Activated CD8-positive, alpha-beta memory T cell treated with anti-CD3 and anti-CD28 coated beads, Interleukin-2, amount 50 U/mL, for 1 hour (primary cell): ENCODE data around the gene SPOP.

Source experiments
- DNase-seq: peaks from one replicate; pipeline ENCODE4 v3.0.0-alpha.2; 2020; ENCODE audit errors: extremely low read depth

The SPOP gene

DNA sequence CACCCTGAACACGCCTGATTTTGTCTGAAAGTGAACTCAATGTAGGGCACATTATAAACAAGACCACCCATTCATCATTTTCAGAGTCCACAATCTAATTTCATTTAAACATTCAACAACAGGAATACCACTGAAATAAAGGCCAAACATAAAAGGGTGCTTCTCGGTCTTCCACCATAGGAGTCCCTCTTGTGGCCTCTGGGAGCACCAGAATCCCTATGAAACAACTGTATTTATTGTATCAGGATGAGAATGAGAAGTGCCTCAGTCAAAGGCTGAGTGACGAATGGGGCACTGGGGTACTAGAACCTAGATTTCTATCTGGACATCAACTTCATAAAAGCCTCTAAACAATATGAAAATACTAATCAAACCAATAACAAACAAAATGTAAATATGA is 61.8 kb downstream of the SPOP start:
- no peak for DNase-seq

DNA sequence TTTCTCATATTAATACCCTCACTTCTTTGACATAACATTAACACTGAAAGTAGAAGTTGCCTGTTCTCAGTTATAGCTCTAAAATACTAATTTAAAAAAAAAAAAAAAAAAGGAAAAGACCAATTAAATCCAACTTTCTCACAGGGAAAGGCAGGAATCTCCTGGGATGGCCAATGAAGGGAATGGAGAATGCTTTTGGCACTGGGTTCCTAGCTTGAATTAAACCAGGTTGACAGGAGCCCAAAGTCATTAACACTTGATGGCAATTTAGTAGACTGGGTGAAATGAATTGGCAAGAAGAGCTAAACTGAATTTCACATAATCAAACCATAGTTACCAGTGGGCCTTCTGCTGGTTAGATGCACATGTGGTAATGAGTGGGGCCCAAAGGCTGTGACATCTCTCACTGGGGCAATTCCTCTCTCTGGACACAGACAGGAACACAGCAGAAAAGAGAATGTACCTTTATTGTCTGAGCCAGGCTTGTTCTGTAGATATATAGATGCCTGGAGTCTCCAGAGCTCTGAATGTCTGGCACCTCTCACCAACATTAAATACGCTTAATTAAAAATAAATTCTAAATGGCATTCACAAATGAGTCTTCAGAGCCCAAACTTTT is 64.6 kb downstream of the SPOP start:
- DNase-seq = no peak

GRCh38 chr17:49612726-49613125 is 65.2 kb downstream of the SPOP start:
- no peak for DNase-seq

DNA sequence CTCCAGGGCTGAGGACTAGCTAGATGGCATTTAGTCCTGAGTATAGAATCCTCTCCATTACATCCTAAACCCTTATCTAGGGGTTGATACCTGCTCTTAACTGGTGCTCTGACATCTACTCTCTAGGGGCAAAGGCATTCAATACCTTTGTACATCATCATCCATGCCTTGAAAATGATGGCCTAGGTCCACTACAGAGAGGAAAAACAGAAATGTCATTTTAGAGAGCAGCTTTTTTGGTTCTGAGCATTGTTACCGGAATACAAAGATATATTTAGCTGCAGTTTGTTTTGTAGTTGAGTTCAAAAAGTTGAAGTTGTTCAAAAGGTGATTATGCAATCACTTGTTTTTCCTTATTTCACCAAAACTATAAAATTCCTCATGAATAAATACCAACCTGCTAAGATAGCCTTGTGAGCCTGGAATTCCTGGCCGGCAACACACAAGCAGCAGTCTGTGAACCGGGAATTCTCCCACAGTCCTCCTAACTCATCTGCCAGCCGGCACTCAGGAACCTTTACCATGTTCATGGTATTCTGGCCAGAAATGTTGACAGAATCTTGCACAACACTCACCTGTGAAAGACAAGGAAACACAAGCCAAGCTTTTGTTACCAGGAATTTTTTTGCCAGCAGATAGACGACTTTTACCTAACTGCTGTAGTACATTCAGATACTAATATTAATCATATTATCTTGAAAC is 66.9 kb downstream of the SPOP start:
- no peak for DNase-seq

GRCh38 chr17:49604314-49604869 is 73.5 kb downstream of the SPOP start:
- DNase-seq = no peak

DNA sequence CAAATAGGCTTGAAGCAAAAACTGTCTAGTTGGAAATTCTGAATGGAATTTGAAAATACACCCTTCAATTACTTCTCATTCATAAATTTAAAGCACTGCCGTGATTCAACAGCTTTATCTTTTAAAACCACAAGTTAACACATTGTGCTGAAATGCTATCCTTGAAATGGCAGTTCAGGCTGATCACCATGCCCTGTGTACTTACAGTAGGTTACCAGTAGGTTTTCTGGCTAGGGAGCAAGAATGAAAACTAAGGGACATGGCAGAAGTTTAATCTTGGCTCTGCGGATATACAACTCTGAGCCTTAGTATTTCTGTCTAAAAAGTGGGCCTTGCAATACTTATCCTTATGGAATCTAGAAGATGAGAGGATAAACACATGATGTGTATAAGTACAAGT is 74.2 kb downstream of the SPOP start:
- no peak for DNase-seq

DNA sequence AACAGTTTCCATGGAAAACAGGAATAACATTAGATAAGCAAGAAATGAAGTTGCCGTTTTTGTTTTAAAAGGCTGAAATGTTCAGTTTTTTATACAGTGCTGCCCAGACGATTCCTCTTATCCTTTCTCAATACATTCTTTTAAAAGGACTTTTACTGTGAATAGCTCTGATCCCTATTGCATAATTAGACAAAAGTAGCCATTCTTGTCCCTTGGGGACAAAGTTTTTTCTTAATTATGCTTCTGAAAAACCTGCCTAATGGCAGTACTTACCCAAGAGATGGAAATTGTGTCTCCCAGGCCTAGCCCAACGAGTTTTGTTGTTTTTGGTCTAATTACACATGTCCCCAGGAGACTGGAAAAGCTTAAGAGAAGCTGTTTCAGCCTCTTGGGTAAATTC is 74.7 kb downstream of the SPOP start:
- no peak for DNase-seq

GRCh38 chr17:49602783-49603182 is 75.1 kb downstream of the SPOP start:
- no peak for DNase-seq

DNA sequence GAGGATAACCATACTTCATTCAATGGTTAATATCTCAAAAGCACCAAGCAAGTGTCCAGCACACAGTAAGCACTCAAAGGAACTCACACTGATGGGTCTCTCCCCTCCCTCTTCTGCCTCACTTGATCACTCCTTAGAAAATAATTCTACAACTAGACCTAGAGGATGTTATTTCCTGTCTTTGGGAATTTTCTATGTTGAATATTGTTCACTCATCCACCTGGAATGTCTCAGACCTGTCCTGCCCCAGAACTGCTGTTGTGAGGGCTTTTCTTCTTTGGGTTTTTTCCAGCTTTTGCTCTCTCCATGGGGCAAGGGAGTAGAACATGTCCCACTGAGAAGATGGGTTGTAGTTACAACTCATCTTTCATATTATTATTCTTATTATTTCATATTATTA is 76.9 kb downstream of the SPOP start:
- no peak for DNase-seq

DNA sequence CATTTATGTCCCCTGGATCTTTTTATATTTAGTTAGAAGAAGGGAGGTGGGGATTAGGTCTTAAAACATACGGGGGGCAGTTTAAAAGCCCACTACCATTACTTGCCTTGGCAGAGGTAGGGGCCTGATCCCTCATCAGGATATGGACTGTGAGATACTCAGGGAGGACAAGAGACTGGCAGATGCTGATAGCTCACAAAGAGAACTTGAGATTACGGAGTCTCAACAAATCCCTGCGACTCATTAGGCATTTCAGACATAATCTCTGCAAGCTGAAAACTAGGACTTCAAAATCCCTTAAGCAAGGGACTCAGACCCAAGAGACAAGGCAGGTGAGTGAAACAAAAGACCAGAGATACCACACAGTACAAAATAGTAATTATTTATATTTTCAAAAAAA is 79.0 kb downstream of the SPOP start:
- no peak for DNase-seq

GRCh38 chr17:49597928-49598655 is 79.8 kb downstream of the SPOP start:
- no peak for DNase-seq

DNA sequence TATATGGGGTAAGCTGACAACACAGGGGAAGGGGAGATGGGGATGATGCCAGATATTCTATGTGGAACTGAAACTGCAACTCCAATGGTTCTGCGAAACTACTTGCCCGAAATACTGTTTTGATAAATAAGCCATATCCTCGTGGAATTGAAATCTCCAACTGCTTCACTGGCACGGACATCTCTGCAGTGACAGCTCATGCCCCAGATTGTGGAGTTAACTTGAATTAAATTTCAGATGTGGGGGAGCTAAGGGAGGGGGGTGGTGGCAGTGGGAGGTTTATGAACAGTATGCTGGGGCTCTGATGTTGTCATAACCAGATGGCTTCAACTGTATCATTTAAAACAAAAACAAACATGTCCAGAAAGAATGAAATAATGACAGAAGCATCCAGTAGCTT is 80.5 kb downstream of the SPOP start:
- no peak for DNase-seq

- DNase-seq = no peak
These were observed 81.2 kb downstream of the SPOP start for GRCh38 chr17:49596613-49597244.

GRCh38 chr17:49595980-49596379 is 81.9 kb downstream of the SPOP start:
- no peak for DNase-seq

- DNase-seq = no peak
These were observed 82.6 kb downstream of the SPOP start for GRCh38 chr17:49595328-49595727.

- DNase-seq = no peak
These were observed 85.6 kb downstream of the SPOP start for GRCh38 chr17:49592263-49592662.

DNA sequence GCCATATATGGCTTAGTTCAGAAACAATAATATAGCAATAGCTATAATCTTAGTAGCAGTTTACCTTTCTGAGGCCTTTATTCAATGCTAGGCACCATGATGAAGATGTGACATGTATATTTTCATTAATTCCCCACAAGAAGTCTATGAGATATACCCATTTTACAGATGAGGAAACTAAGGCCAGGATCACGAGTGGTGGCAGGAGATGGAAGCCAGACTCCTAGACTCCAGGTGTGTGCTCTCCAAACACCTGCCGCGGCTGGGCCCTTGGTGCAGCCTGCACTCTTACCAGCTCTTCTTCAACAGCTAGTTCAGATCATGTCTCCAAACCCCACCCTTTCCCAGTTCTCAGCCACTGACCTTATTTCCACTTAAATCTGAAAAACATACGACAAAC is 87.0 kb downstream of the SPOP start:
- no peak for DNase-seq

DNA sequence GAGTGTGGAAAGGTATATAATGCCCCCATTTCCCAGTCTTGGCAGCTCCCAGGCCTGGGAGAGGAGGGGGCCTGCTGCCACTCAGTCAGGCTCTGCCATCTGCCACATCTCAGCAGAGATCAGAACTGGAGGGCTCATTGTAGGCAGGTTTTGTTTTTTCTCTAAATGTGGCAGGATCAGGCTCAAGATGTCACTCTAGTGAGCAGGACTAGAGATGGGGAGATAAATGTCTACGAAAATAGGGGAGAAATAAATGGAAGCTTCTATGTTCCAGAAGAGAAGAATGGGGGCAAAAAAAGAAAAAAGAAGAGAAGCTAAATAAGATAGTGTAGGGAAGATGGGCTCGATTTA is 88.3 kb downstream of the SPOP start:
- DNase-seq = no peak

GRCh38 chr17:49588726-49589576 is 88.9 kb downstream of the SPOP start:
- DNase-seq = no peak

DNA sequence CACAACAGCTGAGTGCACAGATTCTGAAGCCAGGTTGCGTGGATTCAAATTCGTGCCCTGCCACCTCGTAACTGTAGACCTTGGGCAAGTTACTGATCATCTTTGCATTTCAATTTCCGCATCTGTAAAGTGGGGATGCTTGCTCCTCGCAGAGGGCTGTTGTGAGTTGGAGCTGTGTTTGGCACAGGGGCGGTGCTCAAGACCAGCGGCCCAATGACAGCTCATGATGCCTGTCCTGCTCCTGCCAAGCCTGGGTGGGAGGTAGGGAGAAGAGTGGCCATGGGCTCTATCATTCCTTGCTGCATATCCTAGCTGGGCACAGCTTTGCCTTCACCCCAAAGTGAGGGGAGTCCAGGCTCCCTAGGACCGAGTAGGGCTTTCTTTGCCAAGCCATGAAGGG is 89.6 kb downstream of the SPOP start:
- no peak for DNase-seq

- no peak for DNase-seq
These were observed 90.4 kb downstream of the SPOP start for GRCh38 chr17:49587366-49588073.
